Stimulated activated CD4-positive, alpha-beta T cell treated with anti-CD3 and anti-CD28 coated beads, Interleukin-12 subunit alpha, Interleukin-12 subunit beta, amount 100 ng/mL, for 24 hours (primary cell): Measurements from ENCODE around the gene NPNT.

ENCODE experiments used
- DNase-seq, 2 experiments: peaks; one replicate each; pipeline ENCODE4 v3.0.0-alpha.2; 2020; ENCODE audit warnings: low read depth in 2 of 2

Gene NPNT

GRCh38 chr4:105970371-105970770 is 75.1 kb downstream of the NPNT start:
- DNase-seq, result no peak

- DNase-seq, result no peak
Measured at GRCh38 chr4:105971036-105971435, 75.8 kb downstream of the NPNT start.

- no peak for DNase-seq
Measured at GRCh38 chr4:105972946-105973621, 77.8 kb downstream of the NPNT start.

- DNase-seq, result no peak
Measured at GRCh38 chr4:105976915-105977314, 81.6 kb downstream of the NPNT start.

GRCh38 chr4:105978684-105979296 is 83.5 kb downstream of the NPNT start:
- DNase-seq, result no peak

- no peak for DNase-seq
Measured at GRCh38 chr4:105979506-105979905, 84.2 kb downstream of the NPNT start.

GRCh38 chr4:105988671-105989070 is 93.4 kb downstream of the NPNT start:
- DNase-seq, result no peak

GRCh38 chr4:105989485-105990242 is 94.4 kb downstream of the NPNT start:
- no peak for DNase-seq

GRCh38 chr4:105990933-105991332 is 95.7 kb downstream of the NPNT start:
- DNase-seq, result no peak

GRCh38 chr4:105991726-105992125 is 96.5 kb downstream of the NPNT start:
- no peak for DNase-seq

- no peak for DNase-seq
Measured at GRCh38 chr4:105992641-105993305, 97.5 kb downstream of the NPNT start.

GRCh38 chr4:105994061-105994460 is 98.8 kb downstream of the NPNT start:
- no peak for DNase-seq

- DNase-seq, result no peak
Measured at GRCh38 chr4:105994841-105995501, 99.7 kb downstream of the NPNT start.

GRCh38 chr4:105996845-105997244 is 101.6 kb downstream of the NPNT start:
- DNase-seq, result no peak

- no peak for DNase-seq
Measured at GRCh38 chr4:105998171-105999063, 103.1 kb downstream of the NPNT start.

- no peak for DNase-seq
Measured at GRCh38 chr4:106002994-106003393, 107.7 kb downstream of the NPNT start.

GRCh38 chr4:106010761-106011160 is 115.5 kb downstream of the NPNT start:
- DNase-seq, result no peak

GRCh38 chr4:106011387-106011786 is 116.1 kb downstream of the NPNT start:
- DNase-seq, result no peak

- DNase-seq, result no peak
Measured at GRCh38 chr4:106017975-106018374, 122.7 kb downstream of the NPNT start.

GRCh38 chr4:106019771-106020170 is 124.5 kb downstream of the NPNT start:
- no peak for DNase-seq
